Fibroblast of villous mesenchyme (primary cell): ENCODE data around the gene LIPC. TPM values are rescaled to one million over a fixed set of nuclear protein-coding genes. Genes with fewer than 3 reads are reported as not detected.
A peak's percentile ranks its signal among the peaks of the same experiment; 100 is the strongest.

Experiments used
- DNase-seq: peaks from one replicate; pipeline ENCODE4 v3.0.0-alpha.2; 2010; ENCODE audit warnings: low read depth
- H3K4me3 ChIP-seq: 2 replicates; pipeline ENCODE4 v1.5.1; 2011; ENCODE audit warnings: low read depth, mild to moderate bottlenecking, low read length
- total RNA-seq: library from RNA; depleted of rRNA; stranded (reverse); fragments of >200 nt; gene quantifications from 2 replicates; pipeline ENCODE4 v1.2.3, GENCODE V29; 2012
- TF ChIP-seq, protein P1 (sequence below): IDR thresholded peaks from 2 replicates; pipeline ENCODE4 v1.5.1; 2012; ENCODE audit warnings: low read depth, mild to moderate bottlenecking, low read length; ENCODE audit not compliant: insufficient read depth

LIPC gene
- total RNA-seq, 1 donor: 0.86 TPM

DNA sequence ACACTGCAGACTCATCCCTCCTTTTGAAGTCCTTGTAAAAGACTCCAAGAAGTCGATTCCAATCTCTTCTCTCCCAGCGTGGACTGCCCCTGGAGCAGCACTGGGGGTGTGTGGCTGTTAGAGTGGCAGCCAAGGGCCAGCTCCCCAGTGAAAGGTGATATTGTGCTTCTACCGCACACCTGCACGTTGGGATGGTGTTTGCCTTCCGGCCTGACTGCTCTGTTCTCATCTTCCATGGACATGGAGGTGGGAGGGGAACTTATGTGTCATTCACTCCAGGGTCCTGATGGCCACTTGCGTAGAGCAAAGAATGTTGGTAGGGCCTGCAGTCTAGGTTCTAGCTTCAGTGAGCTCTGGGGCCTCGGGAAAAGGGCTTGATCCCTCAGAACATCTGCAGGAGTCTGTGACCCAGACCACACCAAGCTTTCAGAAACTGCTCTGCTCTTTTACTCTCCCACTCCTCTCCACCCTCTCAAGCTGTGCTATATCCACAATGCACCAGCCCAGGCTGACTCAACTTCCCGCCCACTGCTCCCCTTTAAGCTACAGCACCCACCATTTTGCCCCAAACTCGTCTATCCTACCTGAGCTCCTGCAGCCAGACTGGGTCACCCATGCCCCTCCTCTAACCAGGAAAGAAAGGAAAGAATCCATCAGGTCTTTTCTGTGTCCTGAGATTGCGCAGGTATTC lies 31.3 kb downstream of the LIPC start:
- no peak overlapping the region for H3K4me3 ChIP-seq
- DNase-seq: no peak
- TF ChIP-seq, protein P1, sequence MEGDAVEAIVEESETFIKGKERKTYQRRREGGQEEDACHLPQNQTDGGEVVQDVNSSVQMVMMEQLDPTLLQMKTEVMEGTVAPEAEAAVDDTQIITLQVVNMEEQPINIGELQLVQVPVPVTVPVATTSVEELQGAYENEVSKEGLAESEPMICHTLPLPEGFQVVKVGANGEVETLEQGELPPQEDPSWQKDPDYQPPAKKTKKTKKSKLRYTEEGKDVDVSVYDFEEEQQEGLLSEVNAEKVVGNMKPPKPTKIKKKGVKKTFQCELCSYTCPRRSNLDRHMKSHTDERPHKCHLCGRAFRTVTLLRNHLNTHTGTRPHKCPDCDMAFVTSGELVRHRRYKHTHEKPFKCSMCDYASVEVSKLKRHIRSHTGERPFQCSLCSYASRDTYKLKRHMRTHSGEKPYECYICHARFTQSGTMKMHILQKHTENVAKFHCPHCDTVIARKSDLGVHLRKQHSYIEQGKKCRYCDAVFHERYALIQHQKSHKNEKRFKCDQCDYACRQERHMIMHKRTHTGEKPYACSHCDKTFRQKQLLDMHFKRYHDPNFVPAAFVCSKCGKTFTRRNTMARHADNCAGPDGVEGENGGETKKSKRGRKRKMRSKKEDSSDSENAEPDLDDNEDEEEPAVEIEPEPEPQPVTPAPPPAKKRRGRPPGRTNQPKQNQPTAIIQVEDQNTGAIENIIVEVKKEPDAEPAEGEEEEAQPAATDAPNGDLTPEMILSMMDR: no peak

DNA sequence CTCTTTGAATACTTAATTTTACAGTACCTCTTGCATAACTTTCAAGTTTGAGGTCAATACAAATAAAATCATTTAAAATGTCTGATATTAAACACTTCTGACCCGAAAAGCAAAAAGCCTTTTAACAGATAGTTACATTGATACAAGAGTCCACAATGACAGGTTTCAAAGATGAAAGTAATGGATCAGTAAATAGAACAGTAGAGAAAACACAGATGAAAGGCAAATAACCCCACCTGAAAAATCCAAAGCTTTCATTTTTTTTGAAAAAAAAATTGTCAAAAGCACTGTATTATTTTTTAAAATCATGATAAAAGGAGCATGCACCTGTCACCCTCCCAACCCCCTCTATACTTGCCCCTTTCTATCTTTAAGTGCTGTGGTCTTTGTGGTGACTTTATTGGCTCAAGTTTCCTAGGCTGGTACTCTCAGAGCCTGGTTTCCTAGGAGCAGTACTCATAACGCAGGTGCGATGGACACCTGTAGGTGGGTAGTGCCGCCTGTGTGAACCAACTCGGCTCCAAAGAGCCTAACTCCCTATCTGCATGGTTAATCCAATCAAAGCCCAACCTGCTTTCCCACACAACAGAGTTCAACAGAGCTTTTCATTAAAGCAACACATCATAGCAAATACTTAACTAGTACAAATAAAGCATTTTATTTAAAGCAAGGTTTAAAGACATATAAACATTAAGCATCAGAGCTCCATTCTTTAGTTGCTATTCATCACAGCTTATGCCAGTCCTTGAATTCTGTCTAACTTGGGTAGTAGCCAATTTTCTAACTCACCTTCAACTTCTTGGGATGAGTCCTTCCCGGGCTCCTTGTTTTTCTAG lies 32.2 kb downstream of the LIPC start:
- no peak for DNase-seq
- TF ChIP-seq, protein P1: no peak
- H3K4me3 ChIP-seq: no peak overlapping the region

DNA sequence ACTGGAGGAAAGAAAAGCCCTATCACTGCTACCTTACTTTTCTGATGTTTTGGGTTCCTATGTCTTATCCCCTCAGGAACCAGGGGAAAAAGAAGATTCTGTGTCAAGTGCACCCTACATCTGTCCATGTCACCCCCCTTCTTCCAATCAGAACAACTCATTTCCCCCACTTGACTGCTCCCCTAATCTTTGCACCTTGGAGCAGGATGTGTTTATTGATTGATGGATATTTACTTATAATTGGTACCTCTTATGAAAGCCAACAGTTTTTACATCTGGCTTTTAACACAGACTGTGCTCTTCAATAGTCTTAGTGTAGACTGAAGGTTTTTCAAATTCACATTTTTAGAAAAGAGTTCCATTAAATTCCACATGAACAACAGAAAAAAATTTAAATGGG lies 33.3 kb downstream of the LIPC start:
- H3K4me3 ChIP-seq: no peak overlapping the region
- TF ChIP-seq, protein P1: no peak
- no peak for DNase-seq

DNA sequence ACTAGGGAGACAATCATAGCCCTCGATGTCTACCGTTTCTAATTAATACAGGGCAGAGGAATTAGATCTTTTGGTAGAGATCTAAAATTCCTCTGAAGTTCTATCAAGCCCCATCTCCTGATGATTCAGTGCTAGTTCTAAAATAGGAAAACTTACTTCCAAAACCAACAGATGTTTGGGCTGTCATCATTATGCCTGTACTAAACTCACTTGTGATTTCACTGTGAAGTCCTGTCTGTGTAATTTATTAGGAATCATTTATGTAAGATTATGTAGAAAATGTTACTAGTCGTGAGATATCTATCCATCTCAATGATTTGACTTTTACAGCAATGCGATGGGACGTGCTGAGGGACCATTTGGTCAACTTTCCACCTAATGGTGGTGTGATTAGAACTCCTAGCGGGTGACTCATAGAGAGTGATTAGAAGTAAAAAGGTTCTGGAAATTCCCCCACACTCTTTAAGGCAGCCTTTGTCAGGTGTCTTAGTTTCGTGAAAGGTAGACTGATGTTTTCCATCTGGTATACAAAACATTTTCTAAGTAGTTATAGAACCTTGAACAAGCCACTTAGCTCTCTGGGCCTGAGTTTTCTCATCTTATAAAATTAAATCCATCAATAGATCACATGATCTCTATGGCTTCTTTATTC lies 34.2 kb downstream of the LIPC start:
- TF ChIP-seq, protein P1: no peak
- DNase-seq: no peak
- no peak overlapping the region for H3K4me3 ChIP-seq

DNA sequence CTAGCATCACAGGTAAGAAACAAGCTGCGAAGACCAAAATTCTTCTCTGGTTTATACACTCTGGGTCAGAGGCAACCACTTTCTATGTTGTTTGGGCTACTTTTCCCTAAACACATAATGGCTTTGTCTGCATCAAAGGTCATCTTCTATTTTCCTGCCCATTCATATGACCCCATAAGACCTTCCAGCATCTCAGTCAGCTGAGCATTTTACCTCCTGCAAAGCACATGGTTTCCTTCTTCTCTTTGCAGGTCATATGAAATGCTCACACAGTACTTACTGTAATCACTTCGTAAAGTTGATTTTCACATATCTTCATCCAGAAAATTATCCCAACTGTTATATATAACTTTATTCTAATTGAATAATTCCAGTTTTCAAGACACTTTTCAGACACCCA lies 34.8 kb downstream of the LIPC start:
- TF ChIP-seq, protein P1: no peak
- no peak overlapping the region for H3K4me3 ChIP-seq
- peak; percentile 41 for DNase-seq

DNA sequence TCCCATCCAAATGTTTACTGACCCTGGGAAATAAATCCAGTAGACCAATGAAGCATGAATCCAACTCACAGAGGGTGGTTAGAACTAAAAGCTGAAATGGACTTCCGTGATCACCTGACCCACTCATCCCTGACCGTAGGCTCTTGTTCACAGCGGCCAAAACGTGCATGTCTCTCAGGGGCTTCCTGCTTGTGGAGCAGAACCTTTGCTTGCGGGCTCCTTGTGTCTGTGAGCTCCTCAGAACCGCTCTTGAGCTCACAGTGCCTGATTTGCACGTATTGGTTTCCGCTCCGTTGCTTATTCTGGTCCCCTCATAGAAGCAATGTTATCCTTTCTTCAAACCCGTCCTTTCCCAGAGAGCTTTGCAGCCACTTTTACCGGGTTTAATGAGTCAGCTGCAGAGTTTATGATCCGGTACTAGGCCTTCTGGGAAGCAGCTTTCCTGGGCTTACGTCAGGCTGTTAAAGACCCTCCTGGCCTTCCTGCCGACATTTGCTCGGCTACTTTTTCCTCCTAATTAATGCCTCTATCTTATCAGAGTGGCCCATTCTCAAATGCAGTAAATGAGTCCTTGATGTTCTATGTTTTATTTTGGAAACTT lies 35.4 kb downstream of the LIPC start:
- H3K4me3 ChIP-seq: no peak overlapping the region
- TF ChIP-seq, protein P1: no peak
- peak; percentile 73 for DNase-seq
